ENCODE measurements around the gene MRPL47.

Gene MRPL47

GRCh38 chr3:179615458-179616173 lies 11.2 kb upstream of the MRPL47 start:
- no peak overlapping the region for H2BK15ac ChIP-seq (ENCODE audit: low read depth, poor library complexity, severe bottlenecking)
- H4K8ac ChIP-seq (ENCODE audit: low read length), result no peak overlapping the region
- H3K9ac ChIP-seq (ENCODE audit: low read length), result no peak overlapping the region
- peaks cover 3% of the 10 kb centered on the region for H3K79me1 ChIP-seq (replicated peaks; ENCODE audit: low read length, poor library complexity, severe bottlenecking)
- H2AFZ ChIP-seq (ENCODE audit: low read depth, low read length), result no peak overlapping the region
- H3K4ac ChIP-seq (ENCODE audit: low read depth in 1 of 2, low read length in 2 of 2), result no peak overlapping the region
- no peak overlapping the region for H3K18ac ChIP-seq (ENCODE audit: low read depth in 1 of 2, low read length in 2 of 2)
- H3K4me1 ChIP-seq (ENCODE audit: control insufficient read depth, insufficient read depth, low read depth, low read length), result peaks cover 1% of the 10 kb centered on the region
- H3K27me3 ChIP-seq (ENCODE audit: control insufficient read depth in 1 of 2, insufficient read depth in 1 of 2, low read length in 2 of 2), result no peaks in the 10 kb centered on the region
- no peak overlapping the region for H3K23ac ChIP-seq (ENCODE audit: low read length in 2 of 2)
- no peak overlapping the region for H2BK5ac ChIP-seq (ENCODE audit: low read depth, low read length, poor library complexity, severe bottlenecking)
- H3K4me3 ChIP-seq (ENCODE audit: insufficient read depth in 1 of 2, low read depth in 1 of 2, low read length in 2 of 2), result no peak overlapping the region
- H2BK120ac ChIP-seq (ENCODE audit: low read depth, low read length), result no peak overlapping the region
- H3K4me2 ChIP-seq (ENCODE audit: low read length, poor library complexity, severe bottlenecking), result no peak overlapping the region
- peaks cover 6 to 37% of the 10 kb centered on the region in 2 experiments for H3K36me3 ChIP-seq (ENCODE audit: control insufficient read depth in 1 of 2, insufficient read depth in 2 of 2, low read depth in 1 of 2, low read length in 2 of 2)
- H2BK12ac ChIP-seq (ENCODE audit: low read length in 2 of 2), result no peak overlapping the region
- H3K27ac ChIP-seq (ENCODE audit: low read length, poor library complexity, severe bottlenecking), result no peak overlapping the region
- WGBS, result 75% methylated on average over 4 of the region's 4 CpGs
- H2AK5ac ChIP-seq (ENCODE audit: low read length, severe bottlenecking), result no peak overlapping the region
- H4K91ac ChIP-seq (ENCODE audit: low read length), result no peak overlapping the region
- DNase-seq, result no peak
- no peaks in the 10 kb centered on the region for H3K9me3 ChIP-seq (ENCODE audit: control insufficient read depth, low read length)
- no peak overlapping the region for H3K14ac ChIP-seq (ENCODE audit: low read length in 2 of 2)

GRCh38 chr3:179613807-179614206 lies 9.4 kb upstream of the MRPL47 start:
- H2AK5ac ChIP-seq (ENCODE audit: low read length, severe bottlenecking), result no peak overlapping the region
- no peaks in the 10 kb centered on the region for H3K27me3 ChIP-seq (ENCODE audit: control insufficient read depth in 1 of 2, insufficient read depth in 1 of 2, low read length in 2 of 2)
- no peak overlapping the region for H2BK15ac ChIP-seq (ENCODE audit: low read depth, poor library complexity, severe bottlenecking)
- no CpG with 5 or more reads among the region's 2 CpGs for WGBS
- no peak overlapping the region for H3K18ac ChIP-seq (ENCODE audit: low read depth in 1 of 2, low read length in 2 of 2)
- no peak overlapping the region for H3K4ac ChIP-seq (ENCODE audit: low read depth in 1 of 2, low read length in 2 of 2)
- DNase-seq, result peak; percentile 54
- no peak overlapping the region for H2BK5ac ChIP-seq (ENCODE audit: low read depth, low read length, poor library complexity, severe bottlenecking)
- no peak overlapping the region for H3K14ac ChIP-seq (ENCODE audit: low read length in 2 of 2)
- H3K36me3 ChIP-seq (ENCODE audit: control insufficient read depth in 1 of 2, insufficient read depth in 2 of 2, low read depth in 1 of 2, low read length in 2 of 2), result peaks cover 6 to 38% of the 10 kb centered on the region in 2 experiments
- H3K27ac ChIP-seq (ENCODE audit: low read length, poor library complexity, severe bottlenecking), result peak overlapping the region; percentile 50
- no peak overlapping the region for H2BK120ac ChIP-seq (ENCODE audit: low read depth, low read length)
- H3K9me3 ChIP-seq (ENCODE audit: control insufficient read depth, low read length), result no peaks in the 10 kb centered on the region
- no peak overlapping the region for H2BK12ac ChIP-seq (ENCODE audit: low read length in 2 of 2)
- no peak overlapping the region for H3K4me3 ChIP-seq (ENCODE audit: insufficient read depth in 1 of 2, low read depth in 1 of 2, low read length in 2 of 2)
- no peak overlapping the region for H3K4me2 ChIP-seq (ENCODE audit: low read length, poor library complexity, severe bottlenecking)
- no peak overlapping the region for H2AFZ ChIP-seq (ENCODE audit: low read depth, low read length)
- H3K23ac ChIP-seq (ENCODE audit: low read length in 2 of 2), result no peak overlapping the region
- peak overlapping the region; percentile 54 for H3K9ac ChIP-seq (ENCODE audit: low read length)
- peaks cover 5% of the 10 kb centered on the region for H3K79me1 ChIP-seq (replicated peaks; ENCODE audit: low read length, poor library complexity, severe bottlenecking)
- no peak overlapping the region for H4K91ac ChIP-seq (ENCODE audit: low read length)
- H3K4me1 ChIP-seq (ENCODE audit: control insufficient read depth, insufficient read depth, low read depth, low read length), result peaks cover 1% of the 10 kb centered on the region
- no peak overlapping the region for H4K8ac ChIP-seq (ENCODE audit: low read length)

- H3K14ac ChIP-seq (ENCODE audit: low read length in 2 of 2), result no peak overlapping the region
- H2AFZ ChIP-seq (ENCODE audit: low read depth, low read length), result no peak overlapping the region
Measured at GRCh38 chr3:179610066-179610465, 5.6 kb upstream of the MRPL47 start.

GRCh38 chr3:179608931-179609720 lies 4.7 kb upstream of the MRPL47 start:
- Histone ChIP-seq H2AFZ (ENCODE audit: low read depth, low read length) (no peak overlapping the region), H2BK5ac (ENCODE audit: low read depth, low read length, poor library complexity, severe bottlenecking) (no peak overlapping the region), H3K9ac (ENCODE audit: low read length) (no peak overlapping the region), H3K4me2 (ENCODE audit: low read length, poor library complexity, severe bottlenecking) (no peak overlapping the region), H2BK12ac (ENCODE audit: low read length in 2 of 2) (no peak overlapping the region), H4K91ac (ENCODE audit: low read length) (no peak overlapping the region), H3K9me3 (ENCODE audit: control insufficient read depth, low read length) (no peaks in the 10 kb centered on the region), H3K4me3 (ENCODE audit: insufficient read depth in 1 of 2, low read depth in 1 of 2, low read length in 2 of 2) (no peak overlapping the region), H3K14ac (ENCODE audit: low read length in 2 of 2) (no peak overlapping the region), H3K27ac (ENCODE audit: low read length, poor library complexity, severe bottlenecking) (no peak overlapping the region), H2BK120ac (ENCODE audit: low read depth, low read length) (no peak overlapping the region), H3K79me1 (replicated peaks; ENCODE audit: low read length, poor library complexity, severe bottlenecking) (peaks cover 11% of the 10 kb centered on the region), H3K36me3 (ENCODE audit: control insufficient read depth in 1 of 2, insufficient read depth in 2 of 2, low read depth in 1 of 2, low read length in 2 of 2) (peaks cover 0 to 29% of the 10 kb centered on the region in 2 experiments), H4K8ac (ENCODE audit: low read length) (no peak overlapping the region), H2AK5ac (ENCODE audit: low read length, severe bottlenecking) (no peak overlapping the region), H3K23ac (ENCODE audit: low read length in 2 of 2) (no peak overlapping the region), H3K27me3 (ENCODE audit: control insufficient read depth in 1 of 2, insufficient read depth in 1 of 2, low read length in 2 of 2) (no peaks in the 10 kb centered on the region), H3K4ac (ENCODE audit: low read depth in 1 of 2, low read length in 2 of 2) (no peak overlapping the region), H2BK15ac (ENCODE audit: low read depth, poor library complexity, severe bottlenecking) (no peak overlapping the region), H3K18ac (ENCODE audit: low read depth in 1 of 2, low read length in 2 of 2) (no peak overlapping the region), H3K4me1 (ENCODE audit: control insufficient read depth, insufficient read depth, low read depth, low read length) (peaks cover 7% of the 10 kb centered on the region)
- WGBS, result 89% methylated on average over 3 of the region's 6 CpGs
- no peak for DNase-seq

More at GRCh38 chr3:179610066-179610465, 5.6 kb upstream of the MRPL47 start:
- H2BK15ac ChIP-seq (ENCODE audit: low read depth, poor library complexity, severe bottlenecking), result no peak overlapping the region
- no peak overlapping the region for H2BK120ac ChIP-seq (ENCODE audit: low read depth, low read length)
- H3K27me3 ChIP-seq (ENCODE audit: control insufficient read depth in 1 of 2, insufficient read depth in 1 of 2, low read length in 2 of 2), result no peaks in the 10 kb centered on the region
- H3K4me3 ChIP-seq (ENCODE audit: insufficient read depth in 1 of 2, low read depth in 1 of 2, low read length in 2 of 2), result no peak overlapping the region
- H3K36me3 ChIP-seq (ENCODE audit: control insufficient read depth in 1 of 2, insufficient read depth in 2 of 2, low read depth in 1 of 2, low read length in 2 of 2), result peaks cover 0 to 29% of the 10 kb centered on the region in 2 experiments
- no peaks in the 10 kb centered on the region for H3K9me3 ChIP-seq (ENCODE audit: control insufficient read depth, low read length)
- no peak overlapping the region for H3K27ac ChIP-seq (ENCODE audit: low read length, poor library complexity, severe bottlenecking)
- H3K4me1 ChIP-seq (ENCODE audit: control insufficient read depth, insufficient read depth, low read depth, low read length), result peaks cover 7% of the 10 kb centered on the region
- no peak overlapping the region for H3K23ac ChIP-seq (ENCODE audit: low read length in 2 of 2)
- no peak overlapping the region for H3K18ac ChIP-seq (ENCODE audit: low read depth in 1 of 2, low read length in 2 of 2)
- peaks cover 11% of the 10 kb centered on the region for H3K79me1 ChIP-seq (replicated peaks; ENCODE audit: low read length, poor library complexity, severe bottlenecking)
- no peak for DNase-seq
- H3K4ac ChIP-seq (ENCODE audit: low read depth in 1 of 2, low read length in 2 of 2), result no peak overlapping the region
- WGBS, result 93% methylated on average over 3 of the region's 4 CpGs
- H4K8ac ChIP-seq (ENCODE audit: low read length), result no peak overlapping the region
- no peak overlapping the region for H4K91ac ChIP-seq (ENCODE audit: low read length)
- H2BK12ac ChIP-seq (ENCODE audit: low read length in 2 of 2), result no peak overlapping the region
- H2AK5ac ChIP-seq (ENCODE audit: low read length, severe bottlenecking), result no peak overlapping the region
- H2BK5ac ChIP-seq (ENCODE audit: low read depth, low read length, poor library complexity, severe bottlenecking), result no peak overlapping the region
- H3K4me2 ChIP-seq (ENCODE audit: low read length, poor library complexity, severe bottlenecking), result no peak overlapping the region
- no peak overlapping the region for H3K9ac ChIP-seq (ENCODE audit: low read length)

Data from mesenchymal stem cell (in vitro differentiated cells and primary cell).